Activated effector memory CD4-positive, alpha-beta T cell treated with anti-CD3 and anti-CD28 coated beads, Interleukin-2, amount 50 U/mL, for 16 hours (primary cell): Measurements from ENCODE around the gene PLEKHM2.

Experiments used
- DNase-seq: peaks from one replicate; pipeline ENCODE4 v3.0.0-alpha.2; 2020

PLEKHM2 gene

GRCh38 chr1:15704526-15705183 lies 20.5 kb downstream of the PLEKHM2 start:
- DNase-seq, result no peak

GRCh38 chr1:15705184-15705566 lies 21.1 kb downstream of the PLEKHM2 start:
- no peak for DNase-seq

GRCh38 chr1:15706751-15707150 lies 22.6 kb downstream of the PLEKHM2 start:
- no peak for DNase-seq

- no peak for DNase-seq
Measured at GRCh38 chr1:15707239-15707925, 23.3 kb downstream of the PLEKHM2 start.

- no peak for DNase-seq
Measured at GRCh38 chr1:15708486-15709137, 24.5 kb downstream of the PLEKHM2 start.

GRCh38 chr1:15709226-15709625 lies 25.1 kb downstream of the PLEKHM2 start:
- DNase-seq, result no peak

- DNase-seq, result no peak
Measured at GRCh38 chr1:15712168-15712567, 28.0 kb downstream of the PLEKHM2 start.

GRCh38 chr1:15714406-15715136 lies 30.5 kb downstream of the PLEKHM2 start:
- DNase-seq, result no peak

- no peak for DNase-seq
Measured at GRCh38 chr1:15717418-15718125, 33.5 kb downstream of the PLEKHM2 start.

- DNase-seq, result no peak
Measured at GRCh38 chr1:15718199-15718601, 34.1 kb downstream of the PLEKHM2 start.

- DNase-seq, result no peak
Measured at GRCh38 chr1:15719381-15720120, 35.4 kb downstream of the PLEKHM2 start.

- no peak for DNase-seq
Measured at GRCh38 chr1:15720861-15721260, 36.7 kb downstream of the PLEKHM2 start.

- DNase-seq, result no peak
Measured at GRCh38 chr1:15722411-15722810, 38.3 kb downstream of the PLEKHM2 start.

- DNase-seq, result no peak
Measured at GRCh38 chr1:15722836-15723532, 38.9 kb downstream of the PLEKHM2 start.

- no peak for DNase-seq
Measured at GRCh38 chr1:15723631-15724246, 39.6 kb downstream of the PLEKHM2 start.

GRCh38 chr1:15724949-15725880 lies 41.1 kb downstream of the PLEKHM2 start:
- DNase-seq, result no peak

GRCh38 chr1:15726508-15726907 lies 42.4 kb downstream of the PLEKHM2 start:
- DNase-seq, result no peak

- no peak for DNase-seq
Measured at GRCh38 chr1:15727021-15727420, 42.9 kb downstream of the PLEKHM2 start.

GRCh38 chr1:15727424-15727823 lies 43.3 kb downstream of the PLEKHM2 start:
- no peak for DNase-seq
